OCI-LY3 (cell line): ENCODE results near the gene HDGF.

Source experiments
- H2AFZ ChIP-seq: fragments of 200-600, 300-600 bp; shearing (Covaris generic); 2 replicates; pipeline ENCODE4 v1.6.0; 2014; ENCODE audit warnings: antibody characterized with exemption, low read depth, low read length
- H3K27ac ChIP-seq: fragments of 200-600, 300-600 bp; sonication (generic); 2 replicates; pipeline ENCODE4 v1.5.1; 2014; ENCODE audit warnings: mild to moderate bottlenecking, low read length, moderate library complexity, mixed read lengths
- H3K27me3 ChIP-seq: fragments of 200-600, 300-600 bp; sonication (generic); 2 replicates; pipeline ENCODE4 v1.6.1; 2014; ENCODE audit warnings: low read depth, low read length, mixed read lengths
- H3K36me3 ChIP-seq: fragments of 200-600, 300-600 bp; sonication (generic); replicated peaks from 2 replicates; pipeline ENCODE3; 2014; ENCODE audit warnings: low read depth, low read length, mixed read lengths
- H3K4me1 ChIP-seq: fragments of 300-600, 200-600 bp; sonication (generic); 2 replicates; pipeline ENCODE4 v1.6.1; 2014; ENCODE audit warnings: low read length, mixed read lengths
- H3K4me2 ChIP-seq: fragments of 200-600, 300-600 bp; sonication (generic); 2 replicates; pipeline ENCODE4 v1.6.1; 2014; ENCODE audit warnings: low read length, mixed read lengths
- H3K4me3 ChIP-seq: fragments of 300-600, 200-600 bp; sonication (generic); 2 replicates; pipeline ENCODE4 v1.5.1; 2014; ENCODE audit warnings: antibody characterized with exemption, mild to moderate bottlenecking, low read length, moderate library complexity
- H3K79me2 ChIP-seq: fragments of 300-600, 200-600 bp; shearing (Covaris generic); 2 replicates; pipeline ENCODE4 v1.6.1; 2014; ENCODE audit warnings: mild to moderate bottlenecking, low read length, mixed read lengths
- H3K9ac ChIP-seq: fragments of 300-600, 200-600 bp; shearing (Covaris generic); 2 replicates; pipeline ENCODE4 v1.6.0; 2014; ENCODE audit warnings: mild to moderate bottlenecking, low read length, moderate library complexity
- H3K9me3 ChIP-seq: fragments of 200-600, 300-600 bp; shearing (Covaris generic); 2 replicates; pipeline ENCODE4 v1.6.1; 2014; ENCODE audit warnings: low read length, mixed read lengths; ENCODE audit not compliant: insufficient read depth
- H4K20me1 ChIP-seq: fragments of 200-600, 300-600 bp; sonication (generic); 2 replicates; pipeline ENCODE4 v1.6.1; 2016; ENCODE audit warnings: low read length, mixed read lengths; ENCODE audit not compliant: insufficient read depth
- CTCF ChIP-seq: fragments of 200-600, 300-600 bp; sonication (generic); IDR thresholded peaks from 2 replicates; pipeline ENCODE4 v1.5.1; 2014; ENCODE audit warnings: antibody characterized with exemption, low read length, low read depth
- EZH2phosphoT487 ChIP-seq: fragments of 200-600 bp; shearing (Covaris generic); IDR thresholded peaks from 2 replicates; pipeline ENCODE4 v1.6.1; 2018; ENCODE audit warnings: antibody characterized with exemption, mixed run types, low read depth

HDGF gene

GRCh38 chr1:156733989-156734584, 17.4 kb downstream of the HDGF start:
- peaks cover 6% of the 10 kb centered on the region for H3K4me1 ChIP-seq
- TF ChIP-seq CTCF, result no peak
- TF ChIP-seq EZH2phosphoT487, result no peak
- H3K9me3 ChIP-seq, result no peaks in the 10 kb centered on the region
- no peak overlapping the region for H2AFZ ChIP-seq
- H3K36me3 ChIP-seq, result peaks cover 43% of the 10 kb centered on the region
- H3K4me2 ChIP-seq, result no peak overlapping the region
- no peak overlapping the region for H3K9ac ChIP-seq
- H3K27me3 ChIP-seq, result no peaks in the 10 kb centered on the region
- no peak overlapping the region for H3K27ac ChIP-seq
- H3K4me3 ChIP-seq, result no peak overlapping the region
- H3K79me2 ChIP-seq, result peaks cover 24% of the 10 kb centered on the region
- H4K20me1 ChIP-seq, result no peaks in the 10 kb centered on the region

- Histone ChIP-seq H2AFZ (peak within 1 kb of the TSS; percentile 55), H3K4me2 (peak within 1 kb of the TSS; percentile 95), H3K4me3 (peak within 1 kb of the TSS; percentile 82), H3K36me3 (peaks cover 37% of the 10 kb centered on the region), H3K27me3 (no peaks in the 10 kb centered on the region), H4K20me1 (peaks cover 25% of the 10 kb centered on the region), H3K4me1 (peaks cover 25% of the 10 kb centered on the region), H3K79me2 (peaks cover 65% of the 10 kb centered on the region), H3K27ac (peak within 1 kb of the TSS; percentile 72), H3K9ac (peak within 1 kb of the TSS; percentile 96), H3K9me3 (no peaks in the 10 kb centered on the region)
- TF ChIP-seq EZH2phosphoT487, result no peak
- TF ChIP-seq CTCF, result no peak
Observed at GRCh38 chr1:156728599-156729462, 22.6 kb downstream of the HDGF start, which contains the start of gene ISG20L2. Gene ISG20L2, minus strand, starts transcription at chr1:156728766. Its CDS starts 1,114 bp downstream, at chr1:156727652.

GRCh38 chr1:156727926-156728598, 23.4 kb downstream of the HDGF start, which contains the start of gene METTL25B:
Gene METTL25B, plus strand, starts transcription at chr1:156728469. Its CDS starts 636 bp downstream, at chr1:156729105.
- H3K79me2 ChIP-seq, result peaks cover 73% of the 10 kb centered on the region
- H2AFZ ChIP-seq, result peak within 1 kb of the TSS; percentile 55
- H4K20me1 ChIP-seq, result peaks cover 33% of the 10 kb centered on the region
- TF ChIP-seq CTCF (no peak), EZH2phosphoT487 (no peak)
- no peaks in the 10 kb centered on the region for H3K27me3 ChIP-seq
- H3K4me3 ChIP-seq, result peak within 1 kb of the TSS; percentile 82
- peaks cover 25% of the 10 kb centered on the region for H3K4me1 ChIP-seq
- H3K4me2 ChIP-seq, result peak within 1 kb of the TSS; percentile 95
- H3K27ac ChIP-seq, result peak within 1 kb of the TSS; percentile 72
- H3K9me3 ChIP-seq, result no peaks in the 10 kb centered on the region
- H3K36me3 ChIP-seq, result peaks cover 38% of the 10 kb centered on the region
- H3K9ac ChIP-seq, result peak within 1 kb of the TSS; percentile 96

GRCh38 chr1:156727492-156727891, 24.0 kb downstream of the HDGF start:
- H3K27ac ChIP-seq, result peak overlapping the region; percentile 72
- no peak overlapping the region for H2AFZ ChIP-seq
- H3K79me2 ChIP-seq, result peaks cover 78% of the 10 kb centered on the region
- peak overlapping the region; percentile 95 for H3K4me2 ChIP-seq
- TF ChIP-seq CTCF (no peak), EZH2phosphoT487 (no peak)
- H3K27me3 ChIP-seq, result no peaks in the 10 kb centered on the region
- H4K20me1 ChIP-seq, result peaks cover 36% of the 10 kb centered on the region
- H3K9ac ChIP-seq, result peak overlapping the region; percentile 96
- peaks cover 39% of the 10 kb centered on the region for H3K36me3 ChIP-seq
- H3K9me3 ChIP-seq, result no peaks in the 10 kb centered on the region
- peaks cover 25% of the 10 kb centered on the region for H3K4me1 ChIP-seq
- peak overlapping the region; percentile 82 for H3K4me3 ChIP-seq
